Neutrophil (primary cell): ENCODE results near the gene THBS3.

Experiments
- H3K27ac ChIP-seq: fragments of 200-600 bp; sonication (generic); 2 replicates; pipeline ENCODE4 v1.5.1; 2016; ENCODE audit warnings: mild to moderate bottlenecking, moderate library complexity
- H3K27me3 ChIP-seq: fragments of 200-600 bp; sonication (generic); 2 replicates; pipeline ENCODE4 v1.6.0; 2016; ENCODE audit warnings: mild to moderate bottlenecking
- H3K36me3 ChIP-seq: fragments of 200-600 bp; sonication (generic); 2 replicates; pipeline ENCODE4 v1.5.1; 2017
- H3K4me1 ChIP-seq, 2 experiments: fragments of 200-600 bp in 1 of 2; sonication (generic) in 1 of 2; 1 replicate in 1 of 2; 2 replicates in 1 of 2; pipeline versions ENCODE4 v1.5.1 to v1.6.1; 2013 to 2016; ENCODE audit warnings: low read depth in 1 of 2, low read length in 1 of 2, mild to moderate bottlenecking in 1 of 2, moderate library complexity in 1 of 2; ENCODE audit not compliant: control insufficient read depth in 1 of 2, insufficient read depth in 1 of 2
- H3K4me3 ChIP-seq, 2 experiments: fragments of 200-600 bp in 1 of 2; sonication (generic) in 1 of 2; 1 replicate in 1 of 2; 2 replicates in 1 of 2; pipeline ENCODE4 v1.5.1; 2013 to 2016; ENCODE audit warnings: low read depth in 1 of 2, low read length in 1 of 2, mild to moderate bottlenecking in 1 of 2, moderate library complexity in 1 of 2
- H3K9me3 ChIP-seq: fragments of 200-600 bp; sonication (generic); 2 replicates; pipeline ENCODE4 v1.5.1; 2016
- CTCF ChIP-seq: fragments of 200-600 bp; sonication (generic); IDR thresholded peaks from 2 replicates; pipeline ENCODE4 v1.5.1; 2016; ENCODE audit warnings: antibody characterized with exemption

THBS3 gene

DNA sequence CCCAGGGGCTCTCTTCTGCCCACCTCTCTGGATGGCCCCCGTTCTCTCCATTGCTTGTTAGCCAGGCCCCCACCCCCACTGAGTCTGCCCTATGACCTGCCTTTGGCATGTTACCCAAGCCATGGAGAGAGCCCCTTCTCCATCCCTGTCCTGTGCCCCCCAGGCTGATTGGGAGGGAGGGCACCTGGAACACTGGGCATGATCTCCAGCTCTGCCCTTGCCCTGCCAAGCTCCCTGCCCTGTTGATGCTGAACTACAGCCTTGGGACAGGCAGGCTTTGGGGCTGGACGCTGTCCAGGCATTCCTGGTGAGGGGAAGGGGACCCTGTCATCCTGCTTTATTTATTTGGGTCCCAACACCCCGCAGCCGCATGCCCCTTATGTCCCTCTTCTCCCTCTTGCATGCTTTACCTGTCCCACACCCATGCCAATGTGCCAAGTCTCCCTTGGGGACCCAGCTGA, 23.3 kb downstream of the THBS3 start:
- no peak overlapping the region for H3K27ac ChIP-seq
- H3K4me1 ChIP-seq: no peaks in the 10 kb centered on the region
- no peaks in the 10 kb centered on the region for H3K27me3 ChIP-seq
- no peak overlapping the region for H3K4me3 ChIP-seq
- no peaks in the 10 kb centered on the region for H3K36me3 ChIP-seq
- H3K9me3 ChIP-seq: no peaks in the 10 kb centered on the region
- TF ChIP-seq CTCF: no peak

GRCh38 chr1:155183775-155184221, 23.9 kb downstream of the THBS3 start:
- Histone ChIP-seq H3K9me3 (no peaks in the 10 kb centered on the region), H3K4me3 (no peak overlapping the region), H3K27me3 (no peaks in the 10 kb centered on the region), H3K4me1 (no peaks in the 10 kb centered on the region), H3K36me3 (no peaks in the 10 kb centered on the region), H3K27ac (no peak overlapping the region)
- no peak for TF ChIP-seq CTCF

DNA sequence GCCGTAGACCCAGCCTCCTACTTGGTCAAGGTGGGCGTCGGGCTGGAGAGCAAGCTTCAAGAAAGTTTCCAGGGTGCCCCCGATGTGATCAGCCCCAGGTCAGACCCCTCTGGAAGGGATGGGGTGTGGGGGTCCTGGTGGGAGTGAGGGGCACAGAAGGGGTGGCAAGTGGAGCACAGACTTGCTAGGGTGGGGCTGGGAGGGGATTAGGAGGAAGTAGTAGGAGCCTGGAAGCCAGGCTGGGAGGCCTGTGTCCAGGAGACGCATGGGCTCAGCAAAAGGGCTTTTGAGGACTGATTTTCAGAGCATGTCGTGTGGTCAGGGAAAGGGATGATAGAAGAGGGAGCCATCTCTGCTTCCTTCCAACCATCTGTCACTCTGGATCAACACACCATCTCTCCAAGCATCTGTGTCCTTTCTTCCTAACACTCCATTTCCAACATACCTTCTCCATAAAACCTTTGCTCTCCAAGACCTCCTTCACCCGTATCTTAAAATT, 25.6 kb downstream of the THBS3 start:
- TF ChIP-seq CTCF: no peak
- Histone ChIP-seq H3K4me1 (no peaks in the 10 kb centered on the region), H3K9me3 (no peaks in the 10 kb centered on the region), H3K4me3 (no peak overlapping the region), H3K27ac (no peak overlapping the region), H3K36me3 (no peaks in the 10 kb centered on the region), H3K27me3 (no peaks in the 10 kb centered on the region)

- H3K27me3 ChIP-seq: no peaks in the 10 kb centered on the region
- peaks cover 2 to 4% of the 10 kb centered on the region in 2 experiments for H3K4me1 ChIP-seq
- no peaks in the 10 kb centered on the region for H3K36me3 ChIP-seq
- H3K9me3 ChIP-seq: no peaks in the 10 kb centered on the region
- H3K4me3 ChIP-seq: no peak overlapping the region
- H3K27ac ChIP-seq: no peak overlapping the region
- no peak for TF ChIP-seq CTCF
Measured at GRCh38 chr1:155181371-155182051, 26.2 kb downstream of the THBS3 start.

GRCh38 chr1:155179112-155180031, 28.3 kb downstream of the THBS3 start:
- Histone ChIP-seq H3K9me3 (no peaks in the 10 kb centered on the region), H3K36me3 (no peaks in the 10 kb centered on the region), H3K27ac (no peak overlapping the region), H3K27me3 (peaks cover 11% of the 10 kb centered on the region), H3K4me1 (peaks cover 12 to 16% of the 10 kb centered on the region in 2 experiments), H3K4me3 (no peak overlapping the region)
- no peak for TF ChIP-seq CTCF
